ENCODE measurements around the gene LRP1B.

LRP1B gene

DNA sequence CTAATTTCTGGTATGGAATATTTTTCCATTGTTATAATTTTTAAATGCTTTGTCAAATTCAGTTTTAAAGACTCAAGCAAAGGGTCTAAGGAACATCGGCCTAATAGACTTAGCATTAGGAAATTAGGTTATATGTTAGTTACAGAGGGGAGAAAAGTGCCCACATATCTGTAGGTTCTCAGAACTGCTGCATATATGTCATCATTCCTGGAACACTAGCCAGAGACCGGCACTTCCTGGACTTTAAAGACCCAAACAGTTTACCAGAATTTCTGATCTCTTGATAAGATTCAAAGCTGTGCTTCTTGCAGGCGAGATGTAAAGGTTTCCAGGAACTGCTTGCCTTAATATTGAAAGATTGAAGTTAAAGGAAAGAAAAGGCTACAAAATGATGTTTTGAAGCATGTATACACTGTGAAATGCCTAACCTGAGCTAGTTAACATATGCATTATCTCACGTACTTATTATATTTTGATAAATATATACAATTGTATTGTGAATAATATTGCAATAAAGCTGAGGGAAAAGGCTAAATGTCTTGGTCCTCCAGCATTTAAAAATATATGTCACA, 993.6 kb downstream of the LRP1B start:
- no peak for DNase-seq (ENCODE audit: low read depth in 2 of 2)

- no peak for DNase-seq (ENCODE audit: low read depth in 2 of 2)
Measured at GRCh38 chr2:141133883-141134282, 996.9 kb downstream of the LRP1B start.

- no peak for DNase-seq (ENCODE audit: low read depth in 2 of 2)
Measured at GRCh38 chr2:141125432-141125831, 1005.4 kb downstream of the LRP1B start.

DNA sequence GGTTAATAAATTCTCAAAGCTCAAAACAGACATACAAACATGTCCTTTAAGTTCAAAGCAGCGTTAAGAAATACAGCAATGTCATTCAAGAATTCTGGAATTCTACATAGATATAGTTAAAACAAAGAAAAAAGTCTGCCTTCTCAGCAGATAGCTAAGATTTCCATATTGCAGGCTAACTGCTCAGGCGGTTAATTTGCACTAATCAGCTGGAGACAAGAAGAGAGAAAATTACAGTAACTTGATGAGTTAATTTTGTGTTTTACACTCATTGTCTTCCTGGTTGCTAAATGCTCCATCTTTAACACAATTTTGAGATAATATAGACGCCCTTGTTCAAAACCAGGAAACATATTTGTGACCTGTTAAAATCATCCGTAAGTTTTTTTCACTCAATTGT, 1012.0 kb downstream of the LRP1B start:
- no peak for DNase-seq (ENCODE audit: low read depth in 2 of 2)

DNA sequence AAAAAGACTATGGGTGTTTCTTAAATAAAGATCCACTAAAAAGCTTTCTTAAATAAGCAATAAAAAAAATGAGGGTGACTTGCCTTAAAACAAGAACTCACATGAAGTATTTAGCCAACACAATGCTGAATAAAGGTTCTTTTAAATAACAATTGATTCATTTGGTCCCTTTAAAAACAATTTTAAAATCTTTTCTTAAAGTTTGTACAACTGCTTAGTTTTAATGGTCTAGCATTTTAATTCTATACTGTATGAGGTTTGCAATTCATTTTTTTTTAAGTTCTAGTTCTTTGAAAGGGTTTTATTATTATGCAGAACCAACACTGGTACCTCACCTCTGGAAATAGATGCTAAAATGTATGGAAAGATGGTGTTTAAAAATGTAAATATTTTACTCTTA, 1017.5 kb downstream of the LRP1B start:
- no peak for DNase-seq (ENCODE audit: low read depth in 2 of 2)

- DNase-seq (ENCODE audit: low read depth in 2 of 2) = no peak
Measured at GRCh38 chr2:141109633-141110032, 1021.2 kb downstream of the LRP1B start.

DNA sequence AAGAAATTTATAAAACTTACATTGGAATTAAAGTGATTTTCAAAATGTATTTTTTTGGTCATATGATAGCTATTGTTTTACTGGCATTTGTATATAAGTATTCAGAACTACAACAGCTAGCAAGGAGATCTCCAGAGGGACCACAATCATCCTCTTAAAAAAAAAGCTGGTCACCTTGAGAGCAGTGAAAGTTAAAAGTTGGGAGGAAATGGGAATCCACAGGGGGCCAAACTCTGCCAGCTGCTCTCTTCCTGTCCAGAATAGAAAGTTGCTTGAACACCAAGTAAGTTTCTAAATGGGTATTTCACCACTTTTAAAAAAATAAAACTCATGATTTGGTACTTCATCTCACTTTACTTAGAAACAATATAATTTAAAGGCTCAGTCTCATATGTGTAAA, 1025.1 kb downstream of the LRP1B start:
- DNase-seq (ENCODE audit: low read depth in 2 of 2) = no peak

GRCh38 chr2:141103216-141103615, 1027.6 kb downstream of the LRP1B start:
- no peak for DNase-seq (ENCODE audit: low read depth in 2 of 2)

GRCh38 chr2:141079231-141079630, 1051.6 kb downstream of the LRP1B start:
- DNase-seq (ENCODE audit: low read depth in 2 of 2) = no peak

GRCh38 chr2:141075753-141076152, 1055.1 kb downstream of the LRP1B start:
- DNase-seq (ENCODE audit: low read depth in 2 of 2) = no peak

DNA sequence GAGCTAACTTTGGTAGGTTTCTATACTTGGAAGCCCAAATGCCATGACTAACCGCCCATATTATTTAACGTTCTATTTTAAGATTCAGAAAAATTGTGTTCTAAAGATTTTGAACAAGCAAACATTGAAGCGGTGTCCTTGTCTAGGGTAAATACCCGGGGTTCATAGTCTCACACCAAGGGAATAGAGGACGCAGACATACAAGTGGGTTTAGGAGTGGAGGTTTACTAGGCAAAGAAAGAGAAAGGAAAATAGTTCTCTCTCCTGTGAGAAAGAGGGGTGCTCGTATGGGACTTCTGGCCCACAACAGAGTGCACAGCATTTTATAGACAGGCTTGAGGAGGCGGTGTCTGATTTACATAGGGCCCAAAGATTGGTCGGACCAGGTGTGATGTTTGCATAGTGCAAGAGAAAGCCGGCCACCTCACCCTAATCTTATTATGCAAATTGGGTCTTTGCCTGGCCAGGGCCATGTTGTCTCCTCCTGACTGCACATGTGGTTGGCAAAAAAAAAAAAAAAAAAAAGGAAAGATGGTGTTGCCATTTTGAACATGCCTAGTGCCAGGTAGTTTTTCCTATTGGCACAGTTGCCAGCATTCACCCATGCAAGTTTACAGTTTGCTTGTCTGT, 1062.6 kb downstream of the LRP1B start:
- DNase-seq (ENCODE audit: low read depth in 2 of 2) = no peak

DNA sequence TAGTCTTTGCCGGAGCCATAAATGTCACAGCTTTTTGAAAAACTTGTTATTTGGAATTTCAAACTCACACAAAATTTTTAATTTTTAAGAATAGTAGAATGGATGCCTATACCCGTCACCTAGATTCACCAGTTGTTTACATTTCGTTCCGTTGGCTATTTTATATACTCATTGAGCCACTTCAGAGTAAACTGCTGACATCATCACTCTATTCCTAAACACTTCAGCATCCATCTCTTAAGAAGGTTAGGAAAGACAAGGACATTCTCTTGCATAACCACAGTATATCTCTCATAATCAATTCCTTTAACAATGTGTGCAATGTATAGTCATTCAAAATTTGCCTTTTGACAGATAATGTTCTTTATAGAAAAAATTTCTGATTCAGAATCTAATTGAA, 1065.8 kb downstream of the LRP1B start:
- DNase-seq (ENCODE audit: low read depth in 2 of 2) = no peak

DNA sequence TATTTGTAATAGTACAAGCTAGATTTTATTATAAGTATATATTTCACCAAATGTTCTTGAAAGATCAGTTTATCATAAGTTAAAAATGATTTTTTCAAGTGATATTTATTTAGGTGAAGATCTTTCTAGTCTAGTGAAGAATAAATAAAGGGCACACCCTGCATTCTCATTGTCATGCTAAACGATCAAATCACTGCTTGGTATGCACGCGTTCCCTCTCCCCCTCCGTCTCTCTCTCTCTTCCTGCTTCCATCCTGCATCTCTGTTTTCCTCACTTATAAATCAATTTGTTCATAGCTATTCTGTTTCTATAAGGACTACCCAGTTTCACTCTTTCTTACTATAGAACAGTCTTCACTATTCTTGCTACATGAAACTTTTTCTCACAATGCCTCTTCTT, 1067.4 kb downstream of the LRP1B start:
- DNase-seq (ENCODE audit: low read depth in 2 of 2) = no peak

GRCh38 chr2:141062443-141062842, 1068.4 kb downstream of the LRP1B start:
- no peak for DNase-seq (ENCODE audit: low read depth in 2 of 2)

GRCh38 chr2:141062031-141062430, 1068.8 kb downstream of the LRP1B start:
- DNase-seq (ENCODE audit: low read depth in 2 of 2) = no peak

DNA sequence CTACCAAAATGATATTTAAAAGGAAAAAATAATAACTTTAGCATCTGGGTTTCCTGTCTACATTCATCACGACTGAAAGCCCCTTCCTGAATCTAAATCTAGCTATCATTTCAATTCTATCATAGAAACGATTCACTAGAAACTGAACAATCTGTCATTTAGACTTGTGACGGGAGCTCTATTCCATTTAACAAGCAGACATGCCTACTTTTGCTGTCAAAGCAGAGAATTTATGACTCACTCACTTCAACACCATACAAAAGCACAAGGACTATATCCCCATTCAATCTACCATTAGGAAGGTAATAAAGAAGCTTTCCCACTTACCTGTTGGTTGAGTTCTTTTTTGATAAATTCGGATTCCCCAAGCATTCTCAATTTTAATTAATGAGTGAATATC, 1072.3 kb downstream of the LRP1B start:
- no peak for DNase-seq (ENCODE audit: low read depth in 2 of 2)

DNA sequence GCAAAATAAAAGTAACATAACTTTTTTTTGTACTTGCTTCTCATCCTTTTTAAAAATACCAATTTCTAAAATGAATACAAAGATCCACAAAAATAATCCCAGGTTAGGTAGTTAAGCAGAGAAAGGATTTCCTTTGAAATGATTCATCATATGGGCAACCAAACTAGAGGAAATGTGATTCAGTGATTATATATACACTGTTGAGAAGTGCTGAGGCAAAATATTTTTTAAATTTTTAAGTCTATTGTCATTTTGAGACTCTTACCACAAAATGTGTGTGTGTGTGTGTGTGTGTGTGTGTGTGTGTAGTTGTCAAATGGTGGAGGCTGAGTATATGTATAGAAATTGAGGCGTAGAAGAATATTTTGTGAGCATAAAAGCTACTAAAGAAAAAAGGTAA, 1075.3 kb downstream of the LRP1B start:
- no peak for DNase-seq (ENCODE audit: low read depth in 2 of 2)

- no peak for DNase-seq (ENCODE audit: low read depth in 2 of 2)
Measured at GRCh38 chr2:141048951-141049350, 1081.9 kb downstream of the LRP1B start.

DNA sequence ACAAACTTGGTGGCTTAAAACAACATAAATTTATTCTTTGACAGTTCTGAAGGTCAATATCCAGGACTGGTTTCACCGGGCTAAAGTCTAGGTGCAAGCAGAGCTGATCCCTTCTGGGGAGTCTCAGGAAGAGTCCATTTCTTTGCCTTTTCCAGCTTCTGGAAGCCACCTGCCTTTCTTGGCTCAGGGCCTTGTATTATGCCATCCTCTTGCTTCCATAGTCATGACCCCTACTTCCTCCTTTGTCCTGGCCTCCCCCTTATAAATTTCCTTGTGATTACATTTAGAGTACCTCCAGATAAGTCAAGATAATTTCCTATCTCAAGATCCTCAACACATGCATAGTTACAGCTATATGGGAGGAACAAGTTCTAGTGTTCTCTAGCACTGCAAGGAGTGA, 1089.5 kb downstream of the LRP1B start:
- DNase-seq (ENCODE audit: low read depth in 2 of 2) = no peak

DNA sequence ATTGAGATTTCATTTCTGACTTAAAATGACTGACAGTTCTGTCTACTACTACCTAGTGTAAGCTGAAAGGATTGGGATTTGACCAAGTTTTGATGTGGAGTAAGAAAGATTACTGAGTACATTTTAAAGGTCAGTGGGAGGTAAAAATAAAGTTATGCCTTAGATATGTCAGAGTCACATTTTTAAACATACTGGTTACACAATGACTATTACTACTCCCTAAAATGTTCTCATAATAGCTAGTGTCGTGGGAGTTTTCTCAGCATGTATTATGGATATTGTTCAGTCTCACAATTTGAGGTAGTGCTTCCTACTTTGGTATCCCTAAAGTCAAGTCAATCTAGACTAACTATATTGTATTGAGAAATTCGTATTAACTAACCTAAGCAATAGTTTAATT, 1092.5 kb downstream of the LRP1B start:
- no peak for DNase-seq (ENCODE audit: low read depth in 2 of 2)

- DNase-seq (ENCODE audit: low read depth in 2 of 2) = no peak
Measured at GRCh38 chr2:141037361-141037760, 1093.5 kb downstream of the LRP1B start.

DNA sequence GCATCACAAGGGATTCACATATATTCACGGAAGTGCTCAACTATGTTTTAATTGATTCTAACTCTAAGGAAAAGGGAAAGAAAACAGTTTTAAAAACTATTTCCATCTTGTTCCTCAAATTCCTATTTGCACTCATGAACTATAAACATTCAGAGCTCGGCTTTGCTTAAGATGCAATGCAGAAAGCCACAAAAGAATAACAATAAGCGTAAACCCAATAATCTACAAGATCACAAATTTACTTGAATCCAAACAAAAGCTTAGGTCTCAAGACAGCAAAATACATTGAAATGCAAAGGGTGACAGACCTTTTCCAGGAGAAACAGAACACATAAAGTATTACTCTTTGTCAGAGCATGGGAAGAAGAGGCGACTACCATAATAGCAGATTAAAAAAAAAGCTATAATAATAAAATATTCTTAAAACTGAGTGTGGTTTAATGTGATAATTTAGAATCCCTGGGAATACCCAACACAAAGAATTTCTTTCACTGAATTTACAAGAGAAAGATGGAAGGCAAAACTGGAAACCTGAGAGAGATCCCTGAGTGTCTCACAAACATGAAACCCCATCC, 1094.9 kb downstream of the LRP1B start:
- DNase-seq (ENCODE audit: low read depth in 2 of 2) = no peak

- no peak for DNase-seq (ENCODE audit: low read depth in 2 of 2)
Measured at GRCh38 chr2:141029428-141030078, 1101.3 kb downstream of the LRP1B start.
